C1 segment of cervical spinal cord (tissue), 14 donors: ENCODE data around the gene GARRE1.

ENCODE experiments used
- DNase-seq, 14 donors: peaks; one replicate each; lab custom pipeline; 2025; lab: John Stamatoyannopoulos, UW

The GARRE1 gene

DNA sequence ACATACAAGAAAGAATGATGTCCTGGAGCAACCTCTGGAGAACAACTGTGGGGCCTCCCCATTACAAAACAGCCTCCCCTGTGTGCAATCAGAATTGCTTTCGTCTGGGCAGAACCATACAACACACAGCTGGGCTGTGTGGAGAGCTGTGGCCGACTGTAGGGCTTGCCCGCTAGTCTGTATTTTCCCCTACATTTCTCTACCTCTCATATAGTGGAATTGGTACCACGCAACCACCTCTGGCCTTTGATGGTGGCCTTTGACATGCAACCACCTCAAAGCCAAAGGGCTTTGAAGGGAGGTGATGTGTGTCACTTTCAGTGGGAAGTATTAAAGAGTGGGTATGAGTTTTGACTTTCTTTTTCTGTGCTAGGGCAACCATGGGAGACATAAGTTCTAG, 34.0 kb downstream of the GARRE1 start:
- DNase-seq: no peak

- DNase-seq: no peak
These were observed 36.9 kb downstream of the GARRE1 start for GRCh38 chr19:34291235-34291634.

- DNase-seq: no peak
These were observed 40.7 kb downstream of the GARRE1 start for GRCh38 chr19:34295103-34295502.

DNA sequence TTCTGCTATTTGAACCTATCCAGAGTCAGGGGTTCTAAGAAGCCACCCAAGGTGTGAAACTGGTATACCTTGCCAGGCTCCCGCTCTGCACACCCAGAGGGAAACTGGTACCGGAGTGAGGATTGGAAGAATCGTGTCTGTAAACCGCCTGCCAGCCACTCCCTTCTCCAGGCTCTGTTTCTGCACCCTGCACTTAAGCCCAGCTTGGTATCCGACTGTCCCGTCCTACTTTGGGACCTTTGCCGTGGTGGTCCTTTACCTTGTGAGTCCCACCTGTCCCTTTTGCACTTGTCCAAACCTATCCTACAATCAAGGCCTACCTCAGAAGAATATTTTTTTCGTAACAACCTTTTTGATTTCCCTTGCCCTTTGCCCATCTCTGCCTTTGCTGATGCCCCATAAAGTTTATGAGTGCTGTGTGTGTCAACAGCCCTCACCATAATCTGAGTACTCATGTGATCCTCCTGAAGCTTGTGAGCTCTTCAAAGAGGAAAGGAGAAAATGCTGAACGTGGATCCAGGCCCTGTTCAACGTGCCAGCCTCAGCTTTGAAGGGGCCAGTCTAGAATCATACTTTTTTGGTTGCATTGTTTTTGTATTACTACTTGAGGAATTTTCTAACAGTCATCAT, 44.7 kb downstream of the GARRE1 start:
- DNase-seq: no peak

- no peak for DNase-seq
These were observed 45.2 kb downstream of the GARRE1 start for GRCh38 chr19:34299576-34299975.

GRCh38 chr19:34300380-34300779, 46.0 kb downstream of the GARRE1 start:
- no peak for DNase-seq

- DNase-seq: no peak
These were observed 46.6 kb downstream of the GARRE1 start for GRCh38 chr19:34300962-34301361.
